ENCODE measurements around the gene ERICH2.
A peak's percentile ranks its signal among the peaks of the same experiment; 100 is the strongest.

Gene ERICH2

DNA sequence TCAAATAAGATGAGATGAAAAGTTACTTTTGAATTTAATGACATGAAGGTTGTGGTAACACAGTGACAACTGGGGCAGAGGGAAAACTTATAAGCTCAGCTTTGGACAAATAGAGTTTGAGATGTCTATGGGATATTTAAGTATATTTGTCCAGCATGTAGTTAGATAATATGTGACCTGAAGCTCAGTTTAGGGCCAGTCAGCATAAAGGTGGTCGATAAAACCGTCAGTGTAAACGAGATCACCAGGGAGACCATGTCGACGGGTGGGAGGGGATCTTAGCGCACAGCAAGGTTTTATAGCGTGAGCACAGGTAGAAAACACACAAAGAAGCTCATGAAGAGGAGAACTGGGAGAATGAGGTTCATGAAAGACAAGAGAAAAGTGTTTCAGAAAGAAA, 7.4 kb upstream of the ERICH2 start:
- no peak for DNase-seq (ENCODE audit: low read depth in 2 of 2)
- no peak for TF ChIP-seq CTCF (IDR thresholded peaks at IDR 0.05; ENCODE audit: low read depth, low read length)

GRCh38 chr2:170763232-170763631, 6.9 kb upstream of the ERICH2 start:
- DNase-seq (ENCODE audit: low read depth in 2 of 2): no peak
- H3K4me3 ChIP-seq (replicated peaks in 1 of 2; ENCODE audit: low read depth in 2 of 2, low read length in 2 of 2): no peak overlapping the region
- TF ChIP-seq CTCF (IDR thresholded peaks at IDR 0.05; ENCODE audit: low read depth, low read length): no peak

More for the DNA sequence above, 7.4 kb upstream of the ERICH2 start:
- no peak overlapping the region for H3K4me3 ChIP-seq (replicated peaks in 1 of 2; ENCODE audit: low read depth in 2 of 2, low read length in 2 of 2)

GRCh38 chr2:170764880-170765261, 5.3 kb upstream of the ERICH2 start:
- TF ChIP-seq CTCF (IDR thresholded peaks at IDR 0.05; ENCODE audit: low read depth, low read length): no peak
- no peak for DNase-seq (ENCODE audit: low read depth in 2 of 2)

GRCh38 chr2:170766693-170767092, 3.5 kb upstream of the ERICH2 start:
- no peak for DNase-seq (ENCODE audit: low read depth in 2 of 2)
- no peak for TF ChIP-seq CTCF (IDR thresholded peaks at IDR 0.05; ENCODE audit: low read depth, low read length)
- H3K4me3 ChIP-seq (replicated peaks in 1 of 2; ENCODE audit: low read depth in 2 of 2, low read length in 2 of 2): no peak overlapping the region

More at GRCh38 chr2:170764880-170765261, 5.3 kb upstream of the ERICH2 start:
- no peak overlapping the region for H3K4me3 ChIP-seq (replicated peaks in 1 of 2; ENCODE audit: low read depth in 2 of 2, low read length in 2 of 2)

DNA sequence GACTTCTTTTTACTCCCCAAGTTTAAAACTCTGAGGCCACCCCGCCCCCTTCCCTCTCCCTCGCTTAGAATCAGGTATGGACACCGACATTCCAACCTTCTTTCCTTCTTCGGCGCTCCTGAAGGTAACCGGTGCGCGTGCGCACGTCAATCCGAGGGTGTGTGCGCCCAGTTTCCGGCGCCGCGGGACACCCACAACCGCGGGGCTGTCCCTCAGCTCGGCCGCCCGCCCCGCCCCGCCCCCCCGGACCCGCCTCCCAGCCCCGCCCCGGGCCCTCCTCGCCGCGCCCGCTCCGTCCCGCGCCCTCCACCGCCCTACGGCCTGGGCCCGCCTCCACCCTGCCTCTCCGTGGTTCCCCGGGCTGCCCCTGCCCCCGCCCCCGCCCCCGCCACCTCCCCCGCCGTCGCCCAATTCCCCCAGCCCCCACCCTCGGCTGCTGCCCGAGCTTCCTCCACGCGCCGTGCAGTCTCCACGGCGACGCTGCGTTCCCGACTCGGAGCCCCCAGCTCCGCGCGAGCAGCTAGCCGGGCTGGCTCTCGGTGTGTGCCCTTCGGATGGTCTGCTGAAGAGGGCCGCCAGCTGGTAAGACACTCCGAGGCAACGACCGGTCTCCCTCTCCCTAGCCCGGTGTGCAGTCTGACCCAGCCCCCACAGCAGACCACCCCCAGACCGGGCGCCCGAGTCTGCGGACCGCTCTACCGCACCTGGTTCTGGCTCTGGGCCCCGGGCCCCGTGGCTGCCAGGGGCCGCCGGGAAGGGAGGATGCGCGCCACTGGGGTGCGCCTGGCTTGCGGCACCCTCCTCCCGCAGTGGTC, 635 bp downstream of the ERICH2 start:
- TF ChIP-seq CTCF (IDR thresholded peaks at IDR 0.05; ENCODE audit: low read depth, low read length): no peak
- H3K4me3 ChIP-seq (replicated peaks in 1 of 2; ENCODE audit: low read depth in 2 of 2, low read length in 2 of 2): peak overlapping the region; percentile 56 to 58
- peak; percentile 47 to 53 for DNase-seq (ENCODE audit: low read depth in 2 of 2)

GRCh38 chr2:170771421-170771937, 1.3 kb downstream of the ERICH2 start:
- no peak for DNase-seq (ENCODE audit: low read depth in 2 of 2)
- no peak for TF ChIP-seq CTCF (IDR thresholded peaks at IDR 0.05; ENCODE audit: low read depth, low read length)

More at GRCh38 chr2:170771421-170771937, 1.3 kb downstream of the ERICH2 start:
- H3K4me3 ChIP-seq (replicated peaks in 1 of 2; ENCODE audit: low read depth in 2 of 2, low read length in 2 of 2): peak overlapping the region; percentile 47 to 58

Data from cardiac fibroblast (primary cell).